GDM1 (cell line): ENCODE measurements around the gene LINC00632.
"Not testable (repeated sequence)": the region's sequence is repeated elsewhere in the genome, so short reads cannot be mapped to it uniquely, and the experiment has no call there.

ENCODE experiments used
- DNase-seq: peaks from one replicate; lab custom pipeline; 2025; lab: John Stamatoyannopoulos, UW

Gene LINC00632

GRCh38 chrX:140709421-140709846 is at the start of gene LINC00632:
Gene LINC00632 (plus strand): TSS chrX:140709759.
- DNase-seq: no peak

- no peak for DNase-seq
These were observed 47.9 kb upstream of the LINC00632 start for GRCh38 chrX:140661643-140662042.

- DNase-seq: no peak
These were observed 44.6 kb upstream of the LINC00632 start for GRCh38 chrX:140664939-140665338.

- DNase-seq: no peak
These were observed 36.5 kb upstream of the LINC00632 start for GRCh38 chrX:140672840-140673731.

- DNase-seq: no peak
These were observed 21.9 kb upstream of the LINC00632 start for GRCh38 chrX:140687706-140688105.

GRCh38 chrX:140691596-140691995 is 18.0 kb upstream of the LINC00632 start:
- not testable (repeated sequence) for DNase-seq

GRCh38 chrX:140697618-140698017 is 11.9 kb upstream of the LINC00632 start:
- no peak for DNase-seq

- DNase-seq: no peak
These were observed 8.1 kb upstream of the LINC00632 start for GRCh38 chrX:140701480-140701879.

- DNase-seq: no peak
These were observed 1.2 kb downstream of the LINC00632 start for GRCh38 chrX:140710710-140711109.

- no peak for DNase-seq
These were observed 2.3 kb downstream of the LINC00632 start for GRCh38 chrX:140711894-140712293.

- no peak for DNase-seq
These were observed 3.0 kb downstream of the LINC00632 start for GRCh38 chrX:140712413-140713173.

GRCh38 chrX:140713174-140713539 is 3.6 kb downstream of the LINC00632 start:
- DNase-seq: no peak

GRCh38 chrX:140715787-140716186 is 6.2 kb downstream of the LINC00632 start:
- no peak for DNase-seq

GRCh38 chrX:140723121-140723715 is 13.7 kb downstream of the LINC00632 start:
- no peak for DNase-seq

GRCh38 chrX:140724309-140724708 is 14.8 kb downstream of the LINC00632 start:
- no peak for DNase-seq

- no peak for DNase-seq
These were observed 15.2 kb downstream of the LINC00632 start for GRCh38 chrX:140724736-140725135.

GRCh38 chrX:140725500-140725899 is 15.9 kb downstream of the LINC00632 start:
- DNase-seq: no peak

GRCh38 chrX:140733766-140734342 is 24.3 kb downstream of the LINC00632 start:
- no peak for DNase-seq

- no peak for DNase-seq
These were observed 34.5 kb downstream of the LINC00632 start for GRCh38 chrX:140744085-140744484.

- no peak for DNase-seq
These were observed 47.4 kb downstream of the LINC00632 start for GRCh38 chrX:140756941-140757340.

GRCh38 chrX:140762061-140762460 is 52.5 kb downstream of the LINC00632 start:
- peak; percentile 4 for DNase-seq

GRCh38 chrX:140764401-140764919 is 54.9 kb downstream of the LINC00632 start:
- no peak for DNase-seq
